Colon (tissue), 2 donors: Measurements from ENCODE around the gene PHACTR3.

Experiments
- FAIRE-seq: peaks from 2 replicates; lab custom pipeline; 2012; peaks lifted over from hg19 to GRCh38; lab: Jason Lieb, UNC
- donor health status: control.
- donor health status: control.

PHACTR3 gene

DNA sequence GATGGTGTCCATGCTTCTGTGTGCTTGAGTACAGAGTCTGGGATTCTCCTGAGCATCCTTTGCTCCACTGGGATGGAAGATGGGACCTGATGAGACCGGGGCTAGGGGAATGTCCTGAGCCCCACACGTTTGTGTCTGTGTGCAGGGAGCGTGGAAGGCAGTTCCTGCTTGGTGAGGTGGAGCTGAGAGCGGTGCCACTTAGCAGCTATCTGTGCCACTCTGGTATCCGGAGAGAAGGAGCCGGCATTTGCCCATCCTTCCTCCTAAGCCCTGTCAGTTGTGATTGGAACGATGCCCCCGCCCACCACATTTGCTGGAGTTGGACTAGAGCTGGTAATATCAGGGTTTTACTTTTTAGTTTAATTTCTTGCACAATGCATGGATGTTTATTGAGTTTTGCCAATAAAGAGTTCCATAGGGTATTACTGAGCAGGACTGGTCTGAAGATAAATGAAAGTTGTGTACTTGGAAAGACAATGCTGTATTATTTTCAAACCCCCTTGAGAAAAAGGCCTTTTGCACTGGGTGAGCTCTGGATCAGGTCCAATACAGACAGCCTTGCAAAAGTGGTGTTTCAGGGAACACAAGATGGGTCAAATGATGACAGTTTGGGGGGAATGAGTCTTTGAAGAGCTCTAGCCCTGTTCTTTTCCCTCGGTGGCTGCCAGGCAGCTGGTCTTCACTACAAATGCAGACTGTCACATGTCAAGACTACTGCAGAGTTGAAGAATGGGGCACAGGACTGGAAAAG, 198.3 kb downstream of the PHACTR3 start:
- FAIRE-seq = no peak

DNA sequence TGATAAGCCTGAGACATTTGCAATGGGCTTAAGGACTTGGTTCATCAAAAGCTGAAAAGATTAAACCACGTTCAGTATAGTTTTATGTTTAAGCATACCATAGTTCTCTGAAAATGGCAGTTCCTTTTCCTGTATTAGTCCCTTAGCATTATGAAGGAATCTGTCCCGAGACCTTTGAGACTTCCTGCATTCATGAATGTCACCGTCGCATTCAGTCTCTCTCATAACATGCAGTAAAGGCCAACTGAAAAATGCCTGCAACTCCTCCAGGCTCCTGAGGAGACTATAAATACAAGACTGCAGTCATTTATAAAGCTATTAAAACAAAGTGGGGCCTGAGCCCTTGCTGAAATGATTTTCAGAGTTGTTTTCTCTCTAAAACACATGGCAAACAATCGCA, 200.0 kb downstream of the PHACTR3 start:
- no peak for FAIRE-seq

GRCh38 chr20:59804871-59805665, 200.7 kb downstream of the PHACTR3 start:
- FAIRE-seq = no peak

DNA sequence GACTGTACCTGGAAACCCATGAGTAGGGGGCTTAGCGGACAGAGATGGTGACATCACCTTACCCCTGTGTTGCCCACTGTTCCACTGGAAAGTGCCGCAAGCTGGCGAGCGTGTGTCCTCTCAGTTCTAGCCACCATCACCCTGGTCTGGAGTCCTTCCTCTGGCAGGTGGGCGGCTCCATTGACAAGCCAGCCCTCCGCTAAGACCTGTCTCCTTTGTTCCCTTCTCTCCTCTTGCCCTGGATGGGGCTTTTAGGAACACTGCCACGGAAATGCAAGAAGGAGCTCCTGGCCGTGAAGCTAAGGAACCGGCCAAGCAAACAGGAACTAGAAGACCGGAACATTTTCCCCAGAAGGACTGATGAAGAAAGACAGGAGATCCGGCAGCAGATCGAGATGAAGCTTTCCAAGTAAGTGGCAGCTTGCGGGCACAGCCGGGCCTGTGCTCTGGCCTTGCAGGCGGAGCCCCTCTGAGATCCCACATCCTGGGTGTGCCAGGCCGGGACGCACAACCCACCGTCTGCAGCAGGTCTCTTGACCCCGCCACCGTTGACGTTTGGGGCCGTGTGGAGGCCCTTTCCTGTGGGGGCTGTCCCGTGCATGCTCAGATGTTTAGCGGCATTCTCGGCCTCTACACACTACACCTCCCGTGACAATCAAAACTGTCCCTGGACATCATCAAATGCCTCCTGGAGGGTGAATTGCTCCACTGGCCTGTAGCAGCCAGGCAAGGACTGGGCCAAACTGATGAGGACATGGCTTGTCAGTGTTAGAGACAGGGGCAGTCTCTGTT, 201.6 kb downstream of the PHACTR3 start:
- FAIRE-seq = no peak

DNA sequence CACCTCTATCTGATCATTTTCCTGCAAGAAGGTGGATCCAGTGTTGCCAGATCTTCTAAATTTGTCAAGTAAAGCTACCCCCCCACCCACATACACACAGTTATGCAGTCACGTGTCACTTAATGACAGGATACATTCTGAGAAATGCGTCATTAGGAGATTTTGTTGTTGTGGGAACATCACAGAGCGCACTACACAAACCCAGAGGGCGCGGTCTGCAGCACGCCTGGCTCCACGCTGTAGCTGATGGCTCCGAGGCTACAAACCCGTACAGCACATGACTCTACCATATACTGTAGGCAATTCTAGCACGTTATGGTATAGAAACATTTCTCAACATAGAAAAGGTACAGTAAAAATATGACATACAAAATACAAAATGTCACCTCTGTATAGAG, 202.2 kb downstream of the PHACTR3 start:
- FAIRE-seq = no peak

GRCh38 chr20:59807909-59808728, 203.8 kb downstream of the PHACTR3 start:
- no peak for FAIRE-seq

DNA sequence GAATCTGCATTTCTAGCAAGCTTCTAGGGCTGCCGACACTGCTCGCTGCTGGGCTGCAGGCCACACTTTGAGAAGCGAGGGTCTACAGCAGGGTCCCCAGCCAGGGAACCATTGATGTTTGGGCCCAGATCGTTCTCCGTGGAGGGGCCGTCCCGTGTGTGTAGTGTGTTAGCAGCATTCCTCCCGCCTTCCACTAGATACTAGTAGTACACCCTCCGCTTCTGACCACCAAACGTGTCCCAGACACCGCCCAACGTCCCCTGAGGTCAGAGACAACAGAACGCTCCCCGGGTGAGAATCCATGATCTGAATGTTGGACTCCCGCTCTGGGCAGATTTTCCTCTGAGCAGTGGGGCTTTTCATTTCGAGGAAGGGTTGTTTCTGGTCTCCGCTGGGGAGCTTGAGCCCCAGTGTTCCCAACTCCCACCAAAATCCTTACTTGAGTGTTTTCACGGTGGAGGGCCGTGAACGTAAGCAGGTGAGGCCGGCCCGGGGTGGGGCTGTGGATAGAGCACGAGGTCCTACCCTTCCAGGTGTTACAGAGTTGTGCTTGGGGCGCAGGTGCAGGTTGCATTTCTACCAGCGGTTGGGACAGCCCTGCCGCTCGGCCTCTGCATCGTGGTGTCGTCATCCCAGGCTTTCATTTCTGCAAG, 204.5 kb downstream of the PHACTR3 start:
- FAIRE-seq = no peak

- no peak for FAIRE-seq
Observed at GRCh38 chr20:59809630-59810448, 205.5 kb downstream of the PHACTR3 start.

DNA sequence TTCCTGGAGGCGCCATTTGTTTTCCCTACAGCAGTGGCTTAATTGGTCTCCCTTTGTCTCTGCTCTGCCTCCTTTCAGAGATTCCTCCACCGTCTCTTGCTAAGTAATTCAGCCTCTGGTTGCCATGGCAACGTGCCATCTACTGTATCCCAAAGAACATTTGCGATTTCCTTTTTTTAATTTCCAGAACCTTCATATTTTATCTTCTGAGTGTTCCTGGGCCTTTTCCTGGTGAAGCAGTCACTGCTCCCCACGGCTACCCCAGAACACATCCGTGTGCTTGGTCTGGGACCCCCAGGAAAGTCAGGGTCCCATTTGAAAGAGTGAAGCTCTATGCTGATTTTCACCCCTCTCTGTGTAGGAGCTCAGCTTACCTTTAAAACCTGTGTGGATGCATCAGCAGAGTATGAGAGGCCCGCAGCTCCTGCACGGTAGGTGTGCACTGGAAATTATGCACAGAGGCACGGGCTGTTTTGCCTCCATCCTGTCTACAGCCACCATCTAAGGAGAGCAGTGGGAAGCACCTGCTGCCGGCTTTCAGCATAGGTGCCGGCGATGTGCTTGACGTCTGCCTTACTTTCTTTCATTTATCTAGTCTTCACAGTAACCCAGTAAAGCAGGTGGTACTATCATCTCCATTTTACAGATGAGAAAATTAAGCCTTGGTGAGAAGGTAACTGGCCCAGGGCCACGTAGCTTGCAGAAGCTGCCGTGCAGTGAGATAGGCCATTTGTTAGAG, 206.3 kb downstream of the PHACTR3 start:
- no peak for FAIRE-seq

DNA sequence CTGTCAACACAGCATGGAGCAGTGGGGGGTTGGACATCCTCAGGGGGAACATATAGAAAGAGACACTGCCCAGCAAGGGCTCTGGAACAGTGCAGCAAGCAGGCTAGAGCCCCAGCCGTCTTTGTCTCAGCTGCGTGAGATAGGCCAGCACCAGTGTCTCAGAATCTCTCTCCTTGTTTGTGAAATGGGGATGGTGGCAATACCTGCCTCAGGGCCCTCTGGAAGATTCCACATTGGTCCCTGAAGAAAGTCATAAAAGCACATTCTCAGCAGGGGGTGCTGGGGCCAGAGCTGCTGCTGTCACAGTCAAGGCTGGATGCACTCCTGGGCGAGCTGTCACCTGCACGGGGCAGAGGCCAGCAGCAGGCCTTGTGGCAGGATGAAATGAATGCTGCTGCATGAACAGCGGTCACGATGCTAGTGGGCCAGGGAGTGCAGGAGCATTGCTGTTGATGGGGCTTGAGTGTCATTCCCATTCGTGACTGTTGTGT, 207.4 kb downstream of the PHACTR3 start:
- no peak for FAIRE-seq

GRCh38 chr20:59812286-59813125, 208.2 kb downstream of the PHACTR3 start:
- FAIRE-seq = no peak

DNA sequence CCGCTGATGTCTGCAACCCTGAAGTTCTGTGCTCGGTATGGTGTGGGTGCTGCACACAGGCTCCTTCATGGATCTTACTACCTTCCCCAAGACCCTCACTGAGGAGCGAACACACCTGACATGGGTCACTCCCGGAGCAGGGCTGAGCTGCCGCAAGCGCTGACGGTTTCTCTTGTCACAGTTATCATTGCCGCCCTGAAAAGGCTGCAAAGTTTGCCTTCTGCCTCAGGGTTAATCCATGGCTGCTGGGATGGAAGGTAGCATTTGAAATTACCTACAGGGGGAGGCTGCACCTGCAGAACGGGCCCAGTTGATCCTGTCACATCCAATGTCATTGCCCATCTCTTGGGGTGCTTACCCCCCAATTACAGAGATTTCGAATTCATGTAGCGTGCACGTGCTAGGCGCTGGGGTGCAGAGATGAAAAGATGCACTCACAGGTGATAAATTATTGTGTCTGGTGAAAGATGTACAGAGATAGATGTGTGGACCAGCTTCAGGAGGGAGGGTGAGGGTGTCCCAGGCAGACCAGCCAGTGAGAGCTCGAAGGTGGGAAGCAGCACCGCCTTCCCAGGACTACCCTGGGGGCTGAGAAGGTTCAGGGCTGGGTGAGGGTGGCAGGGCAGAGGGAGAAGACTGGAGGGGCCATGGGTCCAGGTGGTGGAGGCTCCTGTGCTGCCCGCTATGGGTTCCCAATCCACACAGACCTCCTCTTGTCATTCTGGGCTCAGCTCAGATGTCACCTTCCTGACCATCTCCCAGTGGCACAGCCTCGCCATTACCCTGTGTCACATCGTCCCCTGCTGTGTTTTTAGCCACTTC, 209.0 kb downstream of the PHACTR3 start:
- no peak for FAIRE-seq

GRCh38 chr20:59813948-59814839, 209.9 kb downstream of the PHACTR3 start:
- FAIRE-seq = no peak

- FAIRE-seq = no peak
Observed at GRCh38 chr20:59814840-59815340, 210.6 kb downstream of the PHACTR3 start.

DNA sequence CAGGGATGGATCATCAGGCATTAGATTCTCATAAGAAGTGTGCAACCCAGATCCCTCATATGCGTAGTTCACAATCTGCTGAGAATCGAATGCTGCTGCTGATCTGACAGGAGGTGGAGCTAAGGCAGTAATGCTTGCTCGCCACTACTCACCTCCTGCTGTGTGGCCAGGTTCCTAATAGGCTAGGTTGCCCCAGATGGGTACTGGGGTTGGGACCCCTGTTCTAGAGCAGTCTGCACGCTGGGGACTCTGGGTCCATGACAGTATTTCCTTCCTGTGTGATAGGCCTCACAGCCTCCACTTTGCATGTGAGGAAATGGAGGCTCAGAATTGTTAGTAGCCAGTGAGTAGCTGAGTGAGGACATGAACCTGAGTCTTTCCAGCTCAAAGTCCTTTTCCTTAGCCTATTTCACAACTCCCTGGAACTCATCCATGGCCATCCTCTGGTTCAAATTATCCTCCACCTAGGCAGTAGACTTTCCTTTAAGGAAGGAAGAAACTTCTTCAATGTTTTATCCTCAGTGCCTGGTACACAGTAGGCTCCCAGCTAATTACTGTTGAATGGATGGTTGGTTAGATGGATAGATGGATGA, 211.9 kb downstream of the PHACTR3 start:
- no peak for FAIRE-seq

- no peak for FAIRE-seq
Observed at GRCh38 chr20:59817406-59817805, 213.1 kb downstream of the PHACTR3 start.
